ENCODE results near the gene PGS1. TPM values are rescaled to one million over a fixed set of nuclear protein-coding genes. Genes with fewer than 3 reads are reported as not detected.
A peak's percentile ranks its signal among the peaks of the same experiment; 100 is the strongest.

Gene PGS1
- total and polyA plus RNA-seq, 2 experiments from 2014 or later, result 30.4 to 42.5 TPM

DNA sequence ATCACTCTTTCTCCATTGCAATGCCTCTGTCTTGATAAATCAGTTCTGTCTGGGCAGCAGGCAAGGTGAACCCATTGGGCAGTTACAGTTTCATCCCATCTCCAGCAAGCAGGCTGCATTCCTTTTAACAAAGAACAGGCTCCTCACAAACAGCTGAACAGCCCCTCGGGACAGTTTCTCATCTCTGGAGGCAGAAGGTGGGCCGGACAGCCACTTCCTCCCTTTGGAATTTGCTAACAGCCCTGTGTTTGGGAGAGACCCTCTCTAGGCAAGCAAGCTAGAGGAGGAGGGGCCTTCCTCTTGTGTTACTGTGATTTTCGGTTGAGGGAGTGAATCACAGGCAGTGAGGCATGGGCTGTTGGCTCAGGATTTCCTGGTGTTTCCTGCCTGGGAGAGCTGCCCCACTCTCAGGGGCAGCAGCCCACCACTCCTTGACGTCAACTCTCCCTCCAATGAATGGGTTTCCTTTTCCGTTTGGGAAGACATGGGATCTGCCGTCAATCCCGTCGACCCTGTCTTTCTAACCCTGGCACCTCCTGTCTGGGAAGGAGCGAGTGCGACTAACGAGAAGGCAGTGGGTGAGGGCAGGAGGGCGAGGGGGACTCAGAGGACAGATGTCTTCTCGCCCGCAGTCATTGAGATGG lies 3.7 kb upstream of the PGS1 start:
- Histone ChIP-seq H3K36me3 (replicated peaks; ENCODE audit: insufficient read depth, low read depth) (no peaks in the 10 kb centered on the region), H3K4me3 (no peak overlapping the region), H2AFZ (no peak overlapping the region), H3K4me2 (peak overlapping the region; percentile 34), H3K27ac (peak overlapping the region; percentile 95), H4K20me1 (ENCODE audit: insufficient read depth, poor library complexity, severe bottlenecking) (peaks cover 6% of the 10 kb centered on the region), H3K27me3 (no peaks in the 10 kb centered on the region), H3K9me2 (replicated peaks; ENCODE audit: insufficient read depth) (no peaks in the 10 kb centered on the region), H3K9me3 (ENCODE audit: low read depth) (no peaks in the 10 kb centered on the region), H3K79me2 (peaks cover 16% of the 10 kb centered on the region), H3K4me1 (ENCODE audit: insufficient read depth) (peaks cover 40% of the 10 kb centered on the region)
- WGBS (ENCODE audit: low lambda C conversion rate, missing lambda C conversion rate), result 50% methylated on average over 14 of the region's 14 CpGs
- no peak for DNase-seq (ENCODE audit: low spot score)
- TF ChIP-seq, protein P1, sequence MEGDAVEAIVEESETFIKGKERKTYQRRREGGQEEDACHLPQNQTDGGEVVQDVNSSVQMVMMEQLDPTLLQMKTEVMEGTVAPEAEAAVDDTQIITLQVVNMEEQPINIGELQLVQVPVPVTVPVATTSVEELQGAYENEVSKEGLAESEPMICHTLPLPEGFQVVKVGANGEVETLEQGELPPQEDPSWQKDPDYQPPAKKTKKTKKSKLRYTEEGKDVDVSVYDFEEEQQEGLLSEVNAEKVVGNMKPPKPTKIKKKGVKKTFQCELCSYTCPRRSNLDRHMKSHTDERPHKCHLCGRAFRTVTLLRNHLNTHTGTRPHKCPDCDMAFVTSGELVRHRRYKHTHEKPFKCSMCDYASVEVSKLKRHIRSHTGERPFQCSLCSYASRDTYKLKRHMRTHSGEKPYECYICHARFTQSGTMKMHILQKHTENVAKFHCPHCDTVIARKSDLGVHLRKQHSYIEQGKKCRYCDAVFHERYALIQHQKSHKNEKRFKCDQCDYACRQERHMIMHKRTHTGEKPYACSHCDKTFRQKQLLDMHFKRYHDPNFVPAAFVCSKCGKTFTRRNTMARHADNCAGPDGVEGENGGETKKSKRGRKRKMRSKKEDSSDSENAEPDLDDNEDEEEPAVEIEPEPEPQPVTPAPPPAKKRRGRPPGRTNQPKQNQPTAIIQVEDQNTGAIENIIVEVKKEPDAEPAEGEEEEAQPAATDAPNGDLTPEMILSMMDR (IDR thresholded peaks at IDR 0.05; ENCODE audit: poor library complexity), result no peak
- TF ChIP-seq EZH2phosphoT487 (IDR thresholded peaks at IDR 0.05; ENCODE audit: low read depth, severe bottlenecking, unreplicated experiment) (no peak), EZH2 (IDR thresholded peaks at IDR 0.05; ENCODE audit: borderline replicate concordance) (no peak)

DNA sequence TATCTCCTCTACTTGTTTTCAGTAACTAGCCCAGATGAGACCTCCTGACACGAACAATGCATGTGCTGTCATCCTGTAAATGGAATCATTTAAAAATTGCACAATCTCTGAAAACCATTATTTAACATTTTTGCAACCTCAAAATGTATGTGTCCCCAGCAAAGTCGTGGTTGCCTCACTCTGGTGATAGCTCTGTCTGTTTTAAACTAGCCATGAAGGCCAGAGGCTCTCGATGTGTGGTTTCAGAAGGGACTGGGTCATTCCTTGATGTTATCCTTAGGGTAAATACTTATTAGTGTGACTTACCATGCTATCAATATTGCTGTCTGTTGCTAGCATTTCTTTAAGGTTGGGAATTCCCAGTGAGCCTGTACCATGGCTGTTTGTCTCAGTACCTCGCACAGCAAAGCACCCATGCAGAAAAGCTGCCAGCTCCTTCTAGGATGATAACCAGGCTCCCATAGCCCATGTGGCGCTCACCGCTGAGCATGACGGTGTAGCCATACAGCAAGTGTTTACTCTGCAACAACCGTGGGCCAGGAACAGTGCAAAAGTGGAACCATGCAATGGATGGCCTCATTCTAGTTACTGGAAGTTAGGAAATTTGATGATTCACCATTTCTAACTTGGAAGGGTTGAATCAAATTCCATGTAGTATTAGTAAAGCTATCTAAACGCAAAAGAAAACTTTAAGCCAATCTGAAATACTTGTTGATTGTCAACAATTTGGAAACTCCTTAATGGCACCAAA lies 2.9 kb upstream of the PGS1 start:
- 42% methylated on average over 9 of the region's 9 CpGs for WGBS (ENCODE audit: low lambda C conversion rate, missing lambda C conversion rate)
- H3K4me2 ChIP-seq, result peak overlapping the region; percentile 34
- TF ChIP-seq, protein P1 (IDR thresholded peaks at IDR 0.05; ENCODE audit: poor library complexity), result no peak
- TF ChIP-seq EZH2 (IDR thresholded peaks at IDR 0.05; ENCODE audit: borderline replicate concordance) (no peak), EZH2phosphoT487 (IDR thresholded peaks at IDR 0.05; ENCODE audit: low read depth, severe bottlenecking, unreplicated experiment) (no peak)

DNA sequence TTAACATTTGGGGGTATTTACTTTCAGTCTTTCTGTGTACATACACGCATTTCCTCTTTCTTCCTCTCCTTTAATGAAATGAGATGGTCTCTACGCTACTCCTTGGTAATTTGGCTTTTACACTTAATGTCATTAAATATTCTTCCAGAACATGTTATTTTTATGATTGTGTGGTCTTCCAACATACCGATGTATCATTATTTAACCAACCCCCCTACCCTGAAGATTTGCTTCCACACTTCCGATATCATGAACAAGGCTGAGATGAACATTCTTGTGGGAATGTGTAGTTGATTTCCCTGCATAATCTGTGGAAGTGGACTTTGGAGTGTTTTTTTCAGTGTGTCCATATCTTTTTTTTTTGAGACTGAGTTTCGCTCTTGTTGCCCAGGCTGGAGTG lies 2.3 kb upstream of the PGS1 start:
- Histone ChIP-seq H3K36me3 (replicated peaks; ENCODE audit: insufficient read depth, low read depth) (no peaks in the 10 kb centered on the region), H3K79me2 (peaks cover 30% of the 10 kb centered on the region), H3K27ac (peak overlapping the region; percentile 95), H3K4me3 (no peak overlapping the region), H3K27me3 (no peaks in the 10 kb centered on the region), H3K4me1 (ENCODE audit: insufficient read depth) (peaks cover 43% of the 10 kb centered on the region), H3K9me3 (ENCODE audit: low read depth) (no peaks in the 10 kb centered on the region), H4K20me1 (ENCODE audit: insufficient read depth, poor library complexity, severe bottlenecking) (peaks cover 6% of the 10 kb centered on the region), H3K4me2 (no peak overlapping the region), H2AFZ (no peak overlapping the region), H3K9me2 (replicated peaks; ENCODE audit: insufficient read depth) (no peaks in the 10 kb centered on the region)
- 92% methylated on average over 5 of the region's 5 CpGs for WGBS (ENCODE audit: low lambda C conversion rate, missing lambda C conversion rate)
- no peak for DNase-seq (ENCODE audit: low spot score)
- TF ChIP-seq EZH2phosphoT487 (IDR thresholded peaks at IDR 0.05; ENCODE audit: low read depth, severe bottlenecking, unreplicated experiment) (no peak), EZH2 (IDR thresholded peaks at IDR 0.05; ENCODE audit: borderline replicate concordance) (no peak)
- TF ChIP-seq, protein P1 (IDR thresholded peaks at IDR 0.05; ENCODE audit: poor library complexity), result no peak

More for the DNA sequence above, 2.9 kb upstream of the PGS1 start:
- H3K4me3 ChIP-seq, result no peak overlapping the region
- peaks cover 43% of the 10 kb centered on the region for H3K4me1 ChIP-seq (ENCODE audit: insufficient read depth)
- peak; percentile 76 for DNase-seq (ENCODE audit: low spot score)
- H3K27me3 ChIP-seq, result no peaks in the 10 kb centered on the region
- no peak overlapping the region for H2AFZ ChIP-seq
- H3K9me2 ChIP-seq (replicated peaks; ENCODE audit: insufficient read depth), result no peaks in the 10 kb centered on the region
- H3K36me3 ChIP-seq (replicated peaks; ENCODE audit: insufficient read depth, low read depth), result no peaks in the 10 kb centered on the region
- H3K27ac ChIP-seq, result peak overlapping the region; percentile 95
- H3K79me2 ChIP-seq, result peaks cover 24% of the 10 kb centered on the region
- H4K20me1 ChIP-seq (ENCODE audit: insufficient read depth, poor library complexity, severe bottlenecking), result peaks cover 6% of the 10 kb centered on the region
- H3K9me3 ChIP-seq (ENCODE audit: low read depth), result no peaks in the 10 kb centered on the region
